ENCODE data around the gene AKAP17A.
A peak's percentile ranks its signal among the peaks of the same experiment; 100 is the strongest.
"Not testable (repeated sequence)": the region's sequence is repeated elsewhere in the genome, so short reads cannot be mapped to it uniquely, and the experiment has no call there.

Gene AKAP17A

GRCh38 chrX:1591102-1591862 lies at the start of gene AKAP17A:
TSS of gene AKAP17A (plus strand) at chrX:1591604. CDS start at chrX:1593463, 1,859 bp downstream.
- peak; percentile 86 for DNase-seq

- no peak for DNase-seq
Observed at GRCh38 chrX:1542994-1543725, 48.2 kb upstream of the AKAP17A start.

GRCh38 chrX:1545776-1546408 lies 45.5 kb upstream of the AKAP17A start:
- DNase-seq, result no peak

GRCh38 chrX:1546691-1547251 lies 44.6 kb upstream of the AKAP17A start:
- no peak for DNase-seq

- no peak for DNase-seq
Observed at GRCh38 chrX:1551959-1552546, 39.4 kb upstream of the AKAP17A start.

- no peak for DNase-seq
Observed at GRCh38 chrX:1554469-1555210, 36.8 kb upstream of the AKAP17A start.

GRCh38 chrX:1555370-1555769 lies 36.0 kb upstream of the AKAP17A start:
- no peak for DNase-seq

- DNase-seq, result not testable (repeated sequence)
Observed at GRCh38 chrX:1557442-1557841, 34.0 kb upstream of the AKAP17A start.

- DNase-seq, result no peak
Observed at GRCh38 chrX:1558761-1559468, 32.5 kb upstream of the AKAP17A start.

- DNase-seq, result no peak
Observed at GRCh38 chrX:1561164-1561563, 30.2 kb upstream of the AKAP17A start.

- DNase-seq, result not testable (repeated sequence)
Observed at GRCh38 chrX:1564077-1564476, 27.3 kb upstream of the AKAP17A start.

- peak; percentile 82 for DNase-seq
Observed at GRCh38 chrX:1564750-1565683, 26.4 kb upstream of the AKAP17A start.

- DNase-seq, result not testable (repeated sequence)
Observed at GRCh38 chrX:1574181-1574580, 17.2 kb upstream of the AKAP17A start.

GRCh38 chrX:1576201-1576992 lies 15.0 kb upstream of the AKAP17A start:
- no peak for DNase-seq

- DNase-seq, result no peak
Observed at GRCh38 chrX:1577845-1578244, 13.6 kb upstream of the AKAP17A start.

GRCh38 chrX:1578511-1579173 lies 12.8 kb upstream of the AKAP17A start:
- no peak for DNase-seq

- DNase-seq, result peak; percentile 79
Observed at GRCh38 chrX:1581132-1581531, 10.3 kb upstream of the AKAP17A start.

- no peak for DNase-seq
Observed at GRCh38 chrX:1582686-1583437, 8.5 kb upstream of the AKAP17A start.

Measured in KG1 (cell line).